Measurements from ENCODE around the gene KIF20A. TPM values are rescaled to one million over a fixed set of nuclear protein-coding genes. Genes with fewer than 3 reads are reported as not detected.

KIF20A gene
- total RNA-seq, 1 donor = 24.7 TPM

DNA sequence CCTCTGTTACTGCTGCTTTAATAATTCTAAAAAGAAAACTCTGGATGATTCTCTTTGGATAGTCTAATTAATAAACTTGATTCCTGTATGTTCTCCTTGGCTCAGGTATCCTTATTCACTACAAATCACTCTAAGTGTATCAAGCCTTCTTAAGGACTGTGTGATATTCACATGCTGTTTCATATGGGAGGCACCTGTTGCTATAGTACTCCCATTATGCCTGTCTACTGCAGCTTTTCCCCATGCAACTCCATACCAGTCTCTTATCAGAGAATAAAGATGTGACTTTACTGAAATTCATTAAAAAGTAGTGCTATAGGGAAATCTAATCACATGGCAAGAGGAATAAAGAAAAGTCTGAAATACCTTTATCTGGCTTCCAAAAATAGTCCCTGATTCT is 15.2 kb upstream of the KIF20A start:
- DNase-seq (ENCODE audit: low read depth) = no peak
- TF ChIP-seq, protein P1, sequence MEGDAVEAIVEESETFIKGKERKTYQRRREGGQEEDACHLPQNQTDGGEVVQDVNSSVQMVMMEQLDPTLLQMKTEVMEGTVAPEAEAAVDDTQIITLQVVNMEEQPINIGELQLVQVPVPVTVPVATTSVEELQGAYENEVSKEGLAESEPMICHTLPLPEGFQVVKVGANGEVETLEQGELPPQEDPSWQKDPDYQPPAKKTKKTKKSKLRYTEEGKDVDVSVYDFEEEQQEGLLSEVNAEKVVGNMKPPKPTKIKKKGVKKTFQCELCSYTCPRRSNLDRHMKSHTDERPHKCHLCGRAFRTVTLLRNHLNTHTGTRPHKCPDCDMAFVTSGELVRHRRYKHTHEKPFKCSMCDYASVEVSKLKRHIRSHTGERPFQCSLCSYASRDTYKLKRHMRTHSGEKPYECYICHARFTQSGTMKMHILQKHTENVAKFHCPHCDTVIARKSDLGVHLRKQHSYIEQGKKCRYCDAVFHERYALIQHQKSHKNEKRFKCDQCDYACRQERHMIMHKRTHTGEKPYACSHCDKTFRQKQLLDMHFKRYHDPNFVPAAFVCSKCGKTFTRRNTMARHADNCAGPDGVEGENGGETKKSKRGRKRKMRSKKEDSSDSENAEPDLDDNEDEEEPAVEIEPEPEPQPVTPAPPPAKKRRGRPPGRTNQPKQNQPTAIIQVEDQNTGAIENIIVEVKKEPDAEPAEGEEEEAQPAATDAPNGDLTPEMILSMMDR (IDR thresholded peaks at IDR 0.05; ENCODE audit: insufficient read depth, low read length) = no peak

DNA sequence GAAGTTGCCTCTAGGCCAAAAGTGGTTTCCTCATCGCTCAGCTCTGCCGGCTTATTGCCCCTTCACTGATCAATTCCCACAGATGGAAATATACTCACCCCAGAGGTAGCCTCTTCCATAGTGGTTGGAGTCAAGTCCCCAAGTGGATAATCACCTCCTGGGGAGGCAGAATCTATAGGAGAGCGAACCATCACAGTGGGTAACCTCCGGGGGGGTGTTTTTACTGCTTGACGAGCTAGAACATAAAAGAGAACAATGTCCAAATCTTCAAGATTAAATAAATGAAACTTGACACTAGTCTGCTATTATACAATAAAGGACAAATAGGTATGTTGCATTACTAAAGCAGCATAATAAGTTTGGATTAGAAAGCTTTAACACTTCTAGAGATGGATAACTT is 9.8 kb upstream of the KIF20A start:
- no peak for DNase-seq (ENCODE audit: low read depth)
- H3K4me3 ChIP-seq (ENCODE audit: low read depth, low read length) = no peak overlapping the region
- TF ChIP-seq, protein P1 (IDR thresholded peaks at IDR 0.05; ENCODE audit: insufficient read depth, low read length) = no peak

More for the DNA sequence above, 15.2 kb upstream of the KIF20A start:
- H3K4me3 ChIP-seq (ENCODE audit: low read depth, low read length) = no peak overlapping the region

DNA sequence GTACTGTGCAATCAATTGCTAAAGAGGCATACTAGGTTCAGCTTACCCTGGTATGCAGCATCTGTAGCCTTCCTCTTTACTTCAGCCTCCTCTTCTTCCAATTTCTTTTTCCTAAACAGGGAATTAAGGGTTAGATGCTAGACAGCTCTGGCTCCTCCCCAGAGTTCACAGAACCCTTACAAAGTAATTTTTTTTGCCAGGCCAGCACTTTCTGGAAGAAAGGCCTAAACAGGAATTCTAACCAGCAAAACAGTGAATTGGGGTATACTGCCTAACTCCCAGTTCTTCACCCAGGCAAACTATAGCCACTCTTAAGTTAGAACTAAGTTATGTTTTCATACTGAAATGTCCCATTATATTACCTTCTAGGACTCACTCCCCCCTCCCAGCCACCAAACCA is 8.6 kb upstream of the KIF20A start:
- TF ChIP-seq, protein P1 (IDR thresholded peaks at IDR 0.05; ENCODE audit: insufficient read depth, low read length) = no peak
- no peak for DNase-seq (ENCODE audit: low read depth)
- H3K4me3 ChIP-seq (ENCODE audit: low read depth, low read length) = no peak overlapping the region

- TF ChIP-seq, protein P1 (IDR thresholded peaks at IDR 0.05; ENCODE audit: insufficient read depth, low read length) = no peak
- DNase-seq (ENCODE audit: low read depth) = peak; percentile 23
- H3K4me3 ChIP-seq (ENCODE audit: low read depth, low read length) = peak overlapping the region; percentile 98
These were observed 884 bp upstream of the KIF20A start for GRCh38 chr5:138177941-138178515.

DNA sequence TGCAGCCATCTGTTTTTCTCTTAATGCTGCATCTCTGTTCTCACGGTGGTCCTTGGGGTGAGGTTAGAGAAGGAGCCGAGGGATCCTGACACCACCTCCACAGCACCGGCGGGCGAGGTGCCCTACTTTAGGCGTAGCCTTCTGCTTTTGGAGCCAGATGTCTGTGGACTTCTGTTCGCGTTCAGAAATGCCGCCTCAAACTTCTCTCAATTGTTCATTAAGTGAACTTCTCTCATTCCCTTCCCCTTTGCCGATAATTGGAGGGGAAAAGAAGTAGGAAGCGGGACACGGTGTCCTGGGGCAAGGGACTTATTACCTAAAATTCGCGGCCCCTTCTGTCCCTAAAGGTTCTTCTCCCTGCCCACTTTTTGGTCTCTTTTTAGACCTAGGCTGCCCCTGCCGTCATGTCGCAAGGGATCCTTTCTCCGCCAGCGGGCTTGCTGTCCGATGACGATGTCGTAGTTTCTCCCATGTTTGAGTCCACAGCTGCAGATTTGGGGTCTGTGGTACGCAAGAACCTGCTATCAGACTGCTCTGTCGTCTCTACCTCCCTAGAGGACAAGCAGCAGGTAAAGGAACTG is 455 bp downstream of the KIF20A start:
- H3K4me3 ChIP-seq (ENCODE audit: low read depth, low read length) = peak overlapping the region; percentile 98
- TF ChIP-seq, protein P1 (IDR thresholded peaks at IDR 0.05; ENCODE audit: insufficient read depth, low read length) = no peak
- no peak for DNase-seq (ENCODE audit: low read depth)

DNA sequence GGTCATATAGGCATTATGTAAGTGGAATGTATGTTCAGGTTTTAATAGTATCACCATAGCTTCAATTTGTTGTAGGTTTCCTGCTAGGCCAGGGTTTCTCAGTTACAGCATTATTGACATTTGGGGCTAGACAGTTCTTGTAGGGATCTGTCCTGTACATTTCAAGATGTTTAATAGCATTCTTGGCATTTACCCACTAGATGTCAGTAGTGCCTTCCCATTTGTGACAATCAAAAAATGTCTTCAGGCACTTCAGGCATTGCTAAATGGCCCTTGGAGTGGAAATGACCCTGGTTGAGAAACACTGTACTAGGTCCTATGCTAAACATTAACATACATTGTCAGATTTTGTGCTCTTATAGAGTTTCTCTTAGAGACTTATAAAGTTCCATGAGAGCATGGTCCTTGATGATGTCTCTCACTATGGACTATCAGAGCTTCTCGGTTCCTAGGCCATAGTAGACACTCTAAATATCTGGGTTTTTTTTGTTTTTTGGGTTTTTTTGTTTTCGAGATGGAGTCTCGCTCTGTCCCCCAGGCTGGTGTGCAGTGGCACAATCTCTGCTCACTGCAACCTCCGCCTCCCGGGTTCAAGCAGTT is 1.4 kb downstream of the KIF20A start:
- DNase-seq (ENCODE audit: low read depth) = peak; percentile 61
- TF ChIP-seq, protein P1 (IDR thresholded peaks at IDR 0.05; ENCODE audit: insufficient read depth, low read length) = peak; percentile 34
- H3K4me3 ChIP-seq (ENCODE audit: low read depth, low read length) = peak overlapping the region; percentile 98

All from fibroblast of the aortic adventitia (primary cell).